ENCODE results near the gene TTC33.
"Not testable (repeated sequence)": the region's sequence is repeated elsewhere in the genome, so short reads cannot be mapped to it uniquely, and the experiment has no call there.

The TTC33 gene

GRCh38 chr5:40666657-40667056 is 89.1 kb downstream of the TTC33 start:
- no peak for TF ChIP-seq JUND (IDR thresholded peaks at IDR 0.05; ENCODE audit: low read depth)
- in situ Hi-C loops (cut with HindIII; ENCODE audit: low pct_unique_long_range_greater_than_20kb, low sequenced_read_pairs): no loop called here
- DNase-seq (ENCODE audit: low read depth in 1 of 2, low spot score in 1 of 2): no peak

DNA sequence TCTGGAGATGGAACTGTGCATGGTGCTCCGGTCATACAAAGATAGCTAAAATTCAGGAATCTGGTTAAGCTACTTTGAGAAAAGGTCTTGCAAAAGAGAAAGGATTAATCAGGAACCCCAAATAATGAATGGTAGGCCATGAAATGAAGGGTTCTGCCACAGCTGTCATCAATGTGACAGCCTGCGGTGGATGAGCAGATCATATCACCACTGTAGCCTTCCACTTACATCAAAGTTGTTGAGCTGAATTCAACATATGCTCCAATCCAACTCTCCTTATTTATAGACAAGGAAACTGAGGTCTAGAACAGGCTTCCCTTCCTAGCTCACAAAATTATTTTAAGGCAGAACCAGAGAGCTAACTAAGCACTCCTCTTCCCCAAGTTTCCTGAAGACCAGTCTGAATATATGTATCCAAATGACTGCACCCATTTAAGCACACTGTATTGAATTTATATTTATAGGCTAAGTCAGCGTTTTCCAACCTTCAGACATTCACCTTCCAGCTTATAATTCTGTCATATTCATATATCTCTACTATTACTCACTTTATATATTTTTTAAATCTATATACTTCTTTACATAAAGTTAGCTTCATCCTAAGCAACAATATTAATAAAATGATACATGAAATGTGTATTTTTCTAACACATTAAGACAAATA is 90.0 kb downstream of the TTC33 start:
- no peak for DNase-seq (ENCODE audit: low read depth in 1 of 2, low spot score in 1 of 2)
- TF ChIP-seq JUND (IDR thresholded peaks at IDR 0.05; ENCODE audit: low read depth): no peak
- in situ Hi-C loops (cut with HindIII; ENCODE audit: low pct_unique_long_range_greater_than_20kb, low sequenced_read_pairs): no loop called here

- in situ Hi-C loops (cut with HindIII; ENCODE audit: low pct_unique_long_range_greater_than_20kb, low sequenced_read_pairs): no loop called here
- DNase-seq (ENCODE audit: low read depth in 1 of 2, low spot score in 1 of 2): no peak
- no peak for TF ChIP-seq JUND (IDR thresholded peaks at IDR 0.05; ENCODE audit: low read depth)
Measured at GRCh38 chr5:40660751-40661150, 95.0 kb downstream of the TTC33 start.

DNA sequence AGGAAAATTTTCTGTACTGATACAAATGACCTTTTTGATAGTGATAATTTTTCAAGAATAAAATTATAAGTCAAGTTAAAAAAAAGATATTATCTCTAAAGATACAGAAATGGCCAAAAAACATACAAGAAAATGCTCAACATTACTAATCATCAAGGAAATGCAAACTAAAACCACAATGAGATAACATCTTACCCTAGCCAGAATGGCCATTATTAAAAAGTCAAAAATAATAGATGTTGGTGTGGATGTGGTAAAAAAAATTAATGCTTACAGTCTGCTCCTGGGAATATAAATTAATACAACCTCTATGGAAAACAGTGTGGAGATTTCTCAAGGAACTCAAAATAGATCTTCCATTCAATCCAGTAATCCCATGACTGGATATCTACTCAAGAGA is 99.0 kb downstream of the TTC33 start:
- DNase-seq (ENCODE audit: low read depth in 1 of 2, low spot score in 1 of 2): no peak
- in situ Hi-C loops (cut with HindIII; ENCODE audit: low pct_unique_long_range_greater_than_20kb, low sequenced_read_pairs): no loop called here
- no peak for TF ChIP-seq JUND (IDR thresholded peaks at IDR 0.05; ENCODE audit: low read depth)

DNA sequence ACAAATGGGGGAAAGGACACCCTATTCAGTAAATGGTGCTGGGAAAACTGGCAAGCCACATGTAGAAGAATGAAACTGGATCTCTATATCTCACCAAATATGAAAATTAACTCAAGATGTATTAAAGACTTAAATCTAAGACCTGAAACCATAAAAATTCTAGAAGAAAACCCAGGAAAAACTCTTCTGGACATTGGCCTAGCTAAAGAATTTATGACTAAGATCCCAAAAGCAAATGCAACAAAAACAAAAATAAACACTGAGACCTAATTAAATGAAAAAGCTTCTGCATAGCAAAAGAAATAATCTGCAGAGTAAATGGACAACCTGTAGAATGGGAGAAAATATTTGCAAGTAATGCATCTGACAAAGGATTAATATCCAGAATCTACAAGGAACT is 99.7 kb downstream of the TTC33 start:
- in situ Hi-C loops (cut with HindIII; ENCODE audit: low pct_unique_long_range_greater_than_20kb, low sequenced_read_pairs); DNase-seq (ENCODE audit: low read depth in 1 of 2, low spot score in 1 of 2): not testable (repeated sequence)

GRCh38 chr5:40655138-40655537 is 100.6 kb downstream of the TTC33 start:
- peak in 1 of 2 experiments; percentile 29 for DNase-seq (ENCODE audit: low read depth in 1 of 2, low spot score in 1 of 2)
- in situ Hi-C loops (cut with HindIII; ENCODE audit: low pct_unique_long_range_greater_than_20kb, low sequenced_read_pairs): no loop called here
- no peak for TF ChIP-seq JUND (IDR thresholded peaks at IDR 0.05; ENCODE audit: low read depth)

DNA sequence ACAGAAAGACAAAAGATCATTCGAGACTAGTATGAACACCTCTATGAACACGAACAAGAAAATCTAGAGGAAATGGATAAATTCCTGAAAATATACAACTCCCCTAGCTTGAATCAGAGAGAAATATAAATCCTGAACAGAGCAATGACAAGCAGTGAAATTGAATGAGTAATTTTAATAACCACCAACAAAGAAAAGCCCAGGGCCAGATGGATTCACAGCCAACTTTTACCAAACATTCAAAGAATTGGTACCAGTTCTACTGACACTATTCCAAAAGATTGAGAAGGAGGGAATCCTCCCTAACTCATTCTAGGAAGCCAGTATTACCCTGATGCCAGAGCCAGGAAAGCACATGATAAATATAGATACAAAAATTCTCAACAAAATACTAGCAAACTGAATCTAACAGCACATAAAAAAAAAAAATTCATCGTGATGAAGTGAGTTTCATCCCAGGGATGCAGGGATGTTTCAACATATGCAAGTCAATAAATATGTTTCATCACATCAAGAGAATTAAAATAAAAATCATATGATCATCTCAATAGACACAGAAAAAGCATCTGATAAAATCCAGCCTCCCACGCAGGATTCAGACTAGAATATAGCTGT is 101.3 kb downstream of the TTC33 start:
- no peak for DNase-seq (ENCODE audit: low read depth in 1 of 2, low spot score in 1 of 2)
- no peak for TF ChIP-seq JUND (IDR thresholded peaks at IDR 0.05; ENCODE audit: low read depth)
- in situ Hi-C loops (cut with HindIII; ENCODE audit: low pct_unique_long_range_greater_than_20kb, low sequenced_read_pairs): no loop called here

DNA sequence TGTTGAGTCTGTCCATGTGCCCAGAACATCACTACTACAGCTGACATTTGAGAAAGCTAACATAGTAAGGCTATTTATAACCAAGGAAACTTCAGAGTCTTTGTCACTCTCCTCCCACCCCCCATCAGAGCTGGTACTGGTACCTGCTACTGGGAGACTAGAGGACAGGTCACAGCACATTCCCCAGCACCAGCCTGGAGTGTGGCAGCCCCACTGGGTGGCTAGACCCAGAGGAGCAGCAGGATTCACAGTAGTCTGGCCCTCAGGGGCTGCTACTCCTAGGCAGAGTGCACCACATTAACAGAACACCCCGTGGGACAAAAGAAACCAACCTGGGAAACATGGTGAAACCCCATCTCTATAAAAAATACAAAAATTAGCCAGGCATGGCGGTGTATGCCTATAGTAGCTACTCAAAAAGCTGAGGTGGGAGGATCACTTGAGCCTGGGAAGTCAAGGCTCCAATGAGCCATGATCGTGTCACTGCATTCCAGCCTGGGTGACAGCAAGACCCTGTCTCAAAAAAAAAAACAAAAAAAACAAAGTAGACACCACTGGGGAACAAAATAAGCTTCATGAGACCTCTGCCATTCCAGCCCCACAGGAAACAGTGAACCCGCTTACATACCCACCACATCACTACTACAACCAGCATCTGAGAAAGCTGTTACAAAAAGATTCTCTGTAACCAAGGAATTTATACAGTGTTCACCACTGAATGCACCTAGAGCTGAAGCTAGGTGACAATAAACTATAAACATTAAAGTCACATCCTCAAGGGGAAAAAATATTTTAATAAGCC is 102.3 kb downstream of the TTC33 start:
- TF ChIP-seq JUND (IDR thresholded peaks at IDR 0.05; ENCODE audit: low read depth): no peak
- no peak for DNase-seq (ENCODE audit: low read depth in 1 of 2, low spot score in 1 of 2)
- in situ Hi-C loops (cut with HindIII; ENCODE audit: low pct_unique_long_range_greater_than_20kb, low sequenced_read_pairs): no loop called here

- in situ Hi-C loops (cut with HindIII; ENCODE audit: low pct_unique_long_range_greater_than_20kb, low sequenced_read_pairs): no loop called here
- no peak for TF ChIP-seq JUND (IDR thresholded peaks at IDR 0.05; ENCODE audit: low read depth)
- peak in 1 of 2 experiments; percentile 26 for DNase-seq (ENCODE audit: low read depth in 1 of 2, low spot score in 1 of 2)
Measured at GRCh38 chr5:40652441-40653220, 103.1 kb downstream of the TTC33 start.

GRCh38 chr5:40651201-40651600 is 104.6 kb downstream of the TTC33 start:
- no peak for TF ChIP-seq JUND (IDR thresholded peaks at IDR 0.05; ENCODE audit: low read depth)
- in situ Hi-C loops (cut with HindIII; ENCODE audit: low pct_unique_long_range_greater_than_20kb, low sequenced_read_pairs): no loop called here
- DNase-seq (ENCODE audit: low read depth in 1 of 2, low spot score in 1 of 2): no peak

- TF ChIP-seq JUND (IDR thresholded peaks at IDR 0.05; ENCODE audit: low read depth): no peak
- in situ Hi-C loops (cut with HindIII; ENCODE audit: low pct_unique_long_range_greater_than_20kb, low sequenced_read_pairs): no loop called here
- DNase-seq (ENCODE audit: low read depth in 1 of 2, low spot score in 1 of 2): no peak
Measured at GRCh38 chr5:40649463-40650030, 106.2 kb downstream of the TTC33 start.

GRCh38 chr5:40648150-40648549 is 107.6 kb downstream of the TTC33 start:
- TF ChIP-seq JUND (IDR thresholded peaks at IDR 0.05; ENCODE audit: low read depth): no peak
- in situ Hi-C loops (cut with HindIII; ENCODE audit: low pct_unique_long_range_greater_than_20kb, low sequenced_read_pairs): no loop called here
- no peak for DNase-seq (ENCODE audit: low read depth in 1 of 2, low spot score in 1 of 2)
